Measurements from ENCODE around the gene NEU2. TPM values are rescaled to one million over a fixed set of nuclear protein-coding genes. Genes with fewer than 3 reads are reported as not detected.

The NEU2 gene
- total RNA-seq, 1 donor from 2014 or later: not detected

- DNase-seq (ENCODE audit: low read depth) (no peak), FAIRE-seq (no peak)
- Histone ChIP-seq H3K27me3 (ENCODE audit: control insufficient read depth, insufficient read depth, low read length) (no peaks in the 10 kb centered on the region), H3K4me3 (ENCODE audit: low read depth, low read length) (no peak overlapping the region), H3K36me3 (ENCODE audit: control insufficient read depth, insufficient read depth, low read length) (no peaks in the 10 kb centered on the region)
- no peak for TF ChIP-seq CTCF (IDR thresholded peaks at IDR 0.05; ENCODE audit: insufficient read depth, low read length, severe bottlenecking)
These were observed 49.3 kb downstream of the NEU2 start for GRCh38 chr2:233081731-233082221.

DNA sequence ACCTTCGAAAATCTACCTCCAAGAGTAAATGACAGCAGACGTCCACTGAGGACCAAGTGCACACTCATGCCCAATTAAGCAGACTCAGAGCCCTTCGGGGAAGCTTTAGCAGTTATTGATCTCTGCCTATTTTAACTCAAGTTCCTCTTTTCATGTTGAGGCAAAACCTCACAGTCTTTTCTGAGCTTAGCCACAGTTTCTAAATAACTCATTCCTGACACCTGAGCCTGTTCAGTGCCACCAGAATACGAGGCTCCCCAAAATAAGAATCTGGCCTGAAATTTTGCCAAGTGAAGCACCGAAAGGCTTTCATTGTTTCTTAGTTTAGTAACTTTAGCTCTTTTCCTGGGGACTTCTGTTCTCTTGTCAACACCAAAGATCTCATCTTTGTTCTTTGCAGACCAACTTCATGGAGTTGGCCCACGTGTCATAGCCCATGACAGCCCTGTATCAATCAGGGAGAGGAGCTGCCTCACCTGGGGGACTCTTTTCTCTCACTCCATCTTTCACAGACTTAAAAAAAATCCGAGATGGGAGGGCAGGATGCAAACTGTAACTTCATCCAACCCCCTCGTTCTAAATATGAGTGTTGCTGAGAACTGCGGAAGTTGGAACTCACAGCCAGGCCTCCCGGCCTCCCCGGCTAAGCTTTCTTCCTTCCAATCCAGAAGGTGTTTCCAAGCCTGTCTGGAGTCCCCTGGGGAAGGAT lies 49.9 kb downstream of the NEU2 start:
- H3K4me3 ChIP-seq (ENCODE audit: low read depth, low read length): no peak overlapping the region
- no peak for DNase-seq (ENCODE audit: low read depth)
- H3K27me3 ChIP-seq (ENCODE audit: control insufficient read depth, insufficient read depth, low read length): no peaks in the 10 kb centered on the region
- no peak for TF ChIP-seq CTCF (IDR thresholded peaks at IDR 0.05; ENCODE audit: insufficient read depth, low read length, severe bottlenecking)
- no peaks in the 10 kb centered on the region for H3K36me3 ChIP-seq (ENCODE audit: control insufficient read depth, insufficient read depth, low read length)
- FAIRE-seq: no peak

DNA sequence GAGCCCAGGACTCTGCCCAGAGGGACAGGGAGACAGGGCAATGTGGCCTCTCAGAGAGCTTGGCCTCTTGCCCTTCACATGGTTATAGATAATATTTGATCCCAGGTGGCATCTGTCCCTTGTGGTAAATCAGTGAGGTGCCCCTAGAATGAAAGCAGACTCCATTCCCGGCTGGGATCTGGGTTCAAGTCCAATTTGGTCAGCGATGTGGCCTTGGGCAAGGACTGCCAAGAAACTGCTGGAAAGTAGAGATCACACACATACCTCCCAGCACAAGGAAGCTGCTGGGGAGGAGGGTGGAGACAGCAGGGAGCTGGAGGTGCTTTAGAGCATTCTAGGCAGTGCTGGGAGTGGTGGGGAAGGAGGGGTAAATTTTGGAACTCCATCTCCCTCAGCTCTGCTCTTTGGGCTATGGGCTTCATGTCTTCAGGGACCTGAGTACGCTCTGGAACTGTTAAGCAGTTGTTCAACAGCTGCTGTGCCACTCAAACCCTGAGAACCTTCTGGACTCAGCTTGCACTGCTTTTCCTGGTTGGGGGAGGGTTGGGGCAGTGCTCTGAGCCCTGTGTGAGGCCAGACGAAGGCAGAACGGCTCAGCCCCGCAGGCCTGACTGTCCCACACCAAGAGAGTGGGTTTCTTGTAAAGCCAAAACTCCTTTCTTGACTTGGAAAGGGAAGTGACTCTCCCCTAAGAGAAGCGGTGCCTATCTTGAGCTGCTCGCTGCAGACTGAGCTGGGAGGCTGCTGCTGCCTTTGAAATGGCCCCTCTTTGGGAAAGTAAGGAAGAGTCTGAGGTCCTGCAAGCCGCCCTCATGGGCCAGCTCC lies 50.7 kb downstream of the NEU2 start:
- DNase-seq (ENCODE audit: low read depth) (no peak), FAIRE-seq (peak; percentile 90)
- H3K27me3 ChIP-seq (ENCODE audit: control insufficient read depth, insufficient read depth, low read length): no peaks in the 10 kb centered on the region
- TF ChIP-seq CTCF (IDR thresholded peaks at IDR 0.05; ENCODE audit: insufficient read depth, low read length, severe bottlenecking): no peak
- no peaks in the 10 kb centered on the region for H3K36me3 ChIP-seq (ENCODE audit: control insufficient read depth, insufficient read depth, low read length)
- H3K4me3 ChIP-seq (ENCODE audit: low read depth, low read length): no peak overlapping the region

DNA sequence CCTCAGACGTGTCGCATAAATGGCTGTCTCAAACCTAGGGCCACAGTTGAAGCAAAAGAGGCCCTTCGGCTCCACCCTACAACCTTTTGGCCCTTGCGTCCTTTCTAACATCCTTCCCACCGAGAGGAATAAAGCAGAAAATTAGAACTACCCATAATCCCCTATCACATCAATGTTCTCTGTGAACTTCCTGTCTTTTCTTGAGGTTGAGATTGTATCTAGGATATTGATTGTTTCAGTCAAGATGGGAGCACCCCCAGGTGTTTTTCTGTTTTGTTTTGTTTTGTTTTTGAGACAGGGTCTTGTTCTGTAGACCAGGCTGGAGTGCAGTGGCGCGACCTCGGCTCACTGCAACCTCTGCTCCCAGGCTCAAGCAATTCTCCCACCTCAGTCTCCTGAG lies 51.3 kb downstream of the NEU2 start:
- Histone ChIP-seq H3K36me3 (ENCODE audit: control insufficient read depth, insufficient read depth, low read length) (no peaks in the 10 kb centered on the region), H3K4me3 (ENCODE audit: low read depth, low read length) (no peak overlapping the region), H3K27me3 (ENCODE audit: control insufficient read depth, insufficient read depth, low read length) (no peaks in the 10 kb centered on the region)
- DNase-seq (ENCODE audit: low read depth) (no peak), FAIRE-seq (no peak)
- no peak for TF ChIP-seq CTCF (IDR thresholded peaks at IDR 0.05; ENCODE audit: insufficient read depth, low read length, severe bottlenecking)

- Histone ChIP-seq H3K4me3 (ENCODE audit: low read depth, low read length) (no peak overlapping the region), H3K36me3 (ENCODE audit: control insufficient read depth, insufficient read depth, low read length) (no peaks in the 10 kb centered on the region), H3K27me3 (ENCODE audit: control insufficient read depth, insufficient read depth, low read length) (no peaks in the 10 kb centered on the region)
- DNase-seq (ENCODE audit: low read depth): no peak
- TF ChIP-seq CTCF (IDR thresholded peaks at IDR 0.05; ENCODE audit: insufficient read depth, low read length, severe bottlenecking): no peak
- FAIRE-seq: no peak
These were observed 52.0 kb downstream of the NEU2 start for GRCh38 chr2:233084488-233084887.

Other genes starting within 250 kb of the NEU2 start
- 0.53 and 1.0 TPM in 2 replicates for gene SNORC, start 162.4 kb upstream of the NEU2 start, total RNA-seq
- gene NGEF, start 19.4 kb upstream of the NEU2 start, total RNA-seq: 0.53 and 6.1 TPM in 2 replicates
- 24.1 and 26.6 TPM in 2 replicates for gene INPP5D, start 27.7 kb downstream of the NEU2 start, total RNA-seq
- 33.2 and 36.6 TPM in 2 replicates for gene ATG16L1, start 219.0 kb downstream of the NEU2 start, total RNA-seq

All from bronchial epithelial cell (primary cell).